ENCODE measurements around the gene LIF.

Gene LIF

DNA sequence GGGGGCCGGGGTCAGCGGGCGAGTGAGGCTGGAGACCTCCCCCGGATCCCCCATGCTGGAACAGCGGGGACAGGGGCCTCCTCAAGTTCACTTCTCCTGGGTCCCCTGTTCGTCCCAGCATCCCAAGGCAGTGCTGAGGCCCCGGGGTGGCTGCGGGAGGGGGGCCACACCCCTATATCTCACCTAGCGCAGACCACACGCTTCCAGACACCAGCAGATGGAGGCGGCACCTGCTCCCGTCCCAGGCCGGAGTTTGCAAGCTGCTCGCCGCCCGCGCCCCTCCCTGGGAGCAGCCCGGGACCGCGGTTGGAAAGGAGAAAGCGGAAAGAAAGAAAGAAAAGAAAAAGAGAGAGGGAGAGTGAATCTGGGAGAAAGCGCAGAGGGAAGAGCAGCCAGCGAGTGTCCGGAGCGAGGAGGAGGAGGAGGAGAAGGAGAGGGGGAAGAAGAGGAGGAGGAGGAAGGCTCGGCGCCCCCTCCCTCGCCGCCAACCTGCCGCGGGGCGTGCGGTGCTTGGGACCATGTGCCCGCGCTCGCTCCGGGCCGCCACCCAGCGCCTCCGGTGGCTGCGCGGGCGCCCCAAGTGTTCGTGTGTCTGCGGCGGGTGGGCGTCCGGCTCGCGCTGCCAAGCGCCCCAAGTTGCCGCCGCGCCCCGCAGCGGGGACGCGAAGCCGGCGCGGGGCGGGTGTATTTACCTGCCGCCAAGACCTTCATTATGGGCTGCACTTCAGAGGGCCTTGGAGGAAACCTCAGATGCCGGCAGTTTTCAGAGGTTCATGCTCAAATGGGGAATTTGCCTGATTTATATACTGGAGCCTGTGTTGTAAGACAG lies at the start of gene LIF:
Gene LIF, minus strand, starts transcription at position 775 of the 829 bp plus-strand sequence. Its CDS starts 64 bp downstream, at position 711.
- peak; percentile 83 for DNase-seq

GRCh38 chr22:30296324-30296723 lies 49.8 kb upstream of the LIF start:
- DNase-seq: no peak

DNA sequence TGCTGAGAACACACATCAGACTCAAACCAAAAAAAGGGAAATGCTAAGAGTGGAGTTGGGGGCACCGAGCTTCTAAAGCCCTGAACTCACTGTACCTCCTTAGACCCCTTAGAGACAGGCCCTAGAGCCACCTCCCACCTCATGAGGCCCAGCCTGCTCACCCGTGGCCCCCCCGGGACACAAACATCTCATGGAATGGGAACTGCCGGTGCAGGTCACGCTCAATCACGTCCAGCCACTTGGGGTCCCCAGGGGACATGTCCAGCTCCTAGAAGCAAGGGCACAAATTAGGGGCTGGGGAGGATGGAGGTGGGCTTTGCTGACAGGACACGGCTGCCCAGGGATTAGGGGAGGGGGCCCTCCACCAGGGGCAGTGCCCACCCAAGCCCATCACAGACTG lies 49.0 kb upstream of the LIF start:
- DNase-seq: no peak

DNA sequence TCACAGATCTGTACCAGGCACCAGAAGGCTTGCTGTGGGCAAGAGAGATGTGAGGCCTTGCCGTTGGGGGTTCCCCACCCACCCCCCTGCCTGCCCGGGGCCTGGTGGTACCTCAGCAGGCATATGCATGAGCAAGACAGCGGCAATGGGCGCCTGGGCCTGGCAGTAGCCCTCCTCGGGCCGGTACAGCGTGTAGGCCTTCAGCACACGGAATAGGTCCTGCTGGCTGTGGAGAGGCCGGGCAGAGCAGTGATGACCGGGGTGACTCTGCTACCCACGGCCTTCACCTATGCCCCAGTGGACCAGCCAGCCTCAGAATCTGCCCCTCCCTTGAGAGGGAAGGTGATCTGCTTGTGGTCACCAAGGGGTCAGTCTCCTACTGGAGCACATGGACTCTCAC lies 48.3 kb upstream of the LIF start:
- DNase-seq: no peak

GRCh38 chr22:30294066-30294465 lies 47.5 kb upstream of the LIF start:
- no peak for DNase-seq

DNA sequence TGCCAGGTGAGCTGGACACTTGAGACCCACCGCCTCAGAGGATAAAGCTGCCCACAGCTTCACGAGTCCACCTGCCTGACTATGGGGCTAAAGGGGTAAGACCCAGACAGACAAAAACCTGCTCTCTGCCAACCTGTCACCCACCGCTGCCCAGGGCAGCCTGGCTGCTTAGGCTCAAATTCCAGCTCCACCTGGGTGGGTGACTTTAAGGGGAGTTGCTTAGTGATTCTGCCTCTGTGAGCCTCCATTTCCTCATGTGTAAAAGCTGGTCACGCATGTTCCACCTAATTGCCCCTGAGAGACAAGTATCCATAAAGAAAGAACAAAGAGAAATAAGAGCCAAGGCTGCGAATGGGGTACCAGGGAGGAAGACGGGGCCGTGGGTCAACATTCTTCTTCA lies 46.5 kb upstream of the LIF start:
- DNase-seq: no peak

- no peak for DNase-seq
Measured at GRCh38 chr22:30292069-30292970, 45.8 kb upstream of the LIF start.

- no peak for DNase-seq
Measured at GRCh38 chr22:30291058-30291892, 44.7 kb upstream of the LIF start.

DNA sequence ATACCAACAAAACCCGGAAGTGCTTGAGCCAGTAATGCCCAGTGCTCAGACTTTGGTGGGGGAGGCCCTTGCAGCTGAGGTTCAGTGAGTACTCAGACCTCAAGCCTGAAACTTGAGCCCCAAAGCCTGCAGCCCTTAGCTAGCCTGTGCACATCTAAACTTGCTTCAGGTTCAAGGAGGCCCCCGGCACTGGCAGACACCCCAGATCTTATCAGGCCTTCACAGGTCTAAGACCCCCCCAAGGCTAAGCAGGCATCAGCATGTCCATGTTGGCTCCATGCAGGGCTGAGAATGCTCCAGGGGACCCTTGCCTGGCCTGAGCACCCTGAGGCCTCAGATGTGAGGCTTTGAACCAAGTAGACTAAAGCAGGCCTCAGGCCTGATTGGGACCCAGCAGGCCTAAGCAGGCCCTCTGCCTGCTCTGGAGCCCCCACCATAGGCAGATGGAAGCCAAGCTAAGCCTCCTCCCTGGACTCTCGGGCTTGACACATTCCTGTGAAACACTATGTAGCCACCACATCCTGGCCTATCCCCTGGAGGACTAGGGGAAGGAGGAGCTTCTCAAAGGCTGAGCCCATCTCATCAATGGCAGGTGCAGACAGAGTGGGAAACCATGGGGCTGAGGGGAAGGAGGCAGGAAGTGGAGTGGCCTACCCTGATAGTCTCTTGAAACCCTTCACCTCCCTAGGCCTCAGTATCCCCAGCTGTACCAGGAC lies 43.9 kb upstream of the LIF start:
- DNase-seq: no peak

DNA sequence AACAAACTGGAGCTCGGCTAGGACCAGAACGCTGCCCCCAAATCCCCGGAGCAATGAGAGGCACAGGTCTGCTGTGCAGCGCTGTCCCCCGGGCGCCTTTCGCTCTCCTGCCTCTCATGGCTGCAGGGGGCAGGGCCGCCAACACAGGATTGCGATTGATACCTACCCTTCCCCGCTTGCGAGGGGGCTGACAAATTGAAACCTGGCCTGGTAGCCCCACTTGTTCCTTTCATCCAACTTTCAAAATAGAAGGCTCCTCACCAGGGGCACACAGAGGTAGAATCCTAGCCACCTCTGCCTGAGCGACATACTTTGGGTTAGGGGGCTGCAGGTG lies 43.4 kb upstream of the LIF start:
- no peak for DNase-seq

GRCh38 chr22:30289141-30289979 lies 42.8 kb upstream of the LIF start, which contains the start of gene CASTOR1:
Gene CASTOR1 (minus strand): TSS chr22:30289505. CDS start chr22:30289497, 8 bp downstream.
- peak; percentile 96 for DNase-seq

DNA sequence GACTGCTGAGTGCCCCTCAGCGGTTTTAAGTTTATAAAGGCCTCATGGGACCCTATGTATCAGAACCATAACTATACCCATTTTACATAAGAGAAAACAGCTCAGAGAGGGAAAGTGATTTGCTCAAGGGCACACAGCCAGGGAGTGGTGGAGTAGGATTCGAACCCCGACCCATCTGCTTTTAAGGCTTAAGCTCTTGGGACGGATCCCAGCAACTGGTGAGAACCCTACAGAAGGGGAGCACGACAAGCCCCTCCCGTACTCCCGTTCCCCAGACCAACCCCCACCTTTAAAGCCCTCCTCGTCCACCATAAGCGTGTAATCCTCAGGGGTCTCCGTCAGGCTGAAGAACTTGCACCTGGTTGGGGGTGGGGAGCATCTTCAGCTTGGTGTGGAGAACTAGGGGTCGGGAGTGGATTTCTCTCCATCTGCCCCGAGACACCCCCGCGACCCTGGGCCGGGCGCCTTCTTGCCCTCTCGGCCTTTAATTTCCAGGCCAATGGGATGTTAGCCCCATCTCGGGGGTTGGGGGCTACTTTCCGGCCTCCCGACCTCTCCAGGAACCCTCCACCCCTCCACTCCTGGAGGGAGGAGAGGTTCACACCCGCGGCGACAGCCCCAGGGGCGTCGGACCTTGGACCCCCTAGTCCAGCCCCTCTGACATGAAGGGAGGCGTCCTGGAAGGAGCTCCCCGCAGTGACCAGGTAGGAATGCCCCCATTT lies 42.0 kb upstream of the LIF start:
- DNase-seq: no peak

GRCh38 chr22:30287648-30288418 lies 41.3 kb upstream of the LIF start:
- peak; percentile 90 for DNase-seq

DNA sequence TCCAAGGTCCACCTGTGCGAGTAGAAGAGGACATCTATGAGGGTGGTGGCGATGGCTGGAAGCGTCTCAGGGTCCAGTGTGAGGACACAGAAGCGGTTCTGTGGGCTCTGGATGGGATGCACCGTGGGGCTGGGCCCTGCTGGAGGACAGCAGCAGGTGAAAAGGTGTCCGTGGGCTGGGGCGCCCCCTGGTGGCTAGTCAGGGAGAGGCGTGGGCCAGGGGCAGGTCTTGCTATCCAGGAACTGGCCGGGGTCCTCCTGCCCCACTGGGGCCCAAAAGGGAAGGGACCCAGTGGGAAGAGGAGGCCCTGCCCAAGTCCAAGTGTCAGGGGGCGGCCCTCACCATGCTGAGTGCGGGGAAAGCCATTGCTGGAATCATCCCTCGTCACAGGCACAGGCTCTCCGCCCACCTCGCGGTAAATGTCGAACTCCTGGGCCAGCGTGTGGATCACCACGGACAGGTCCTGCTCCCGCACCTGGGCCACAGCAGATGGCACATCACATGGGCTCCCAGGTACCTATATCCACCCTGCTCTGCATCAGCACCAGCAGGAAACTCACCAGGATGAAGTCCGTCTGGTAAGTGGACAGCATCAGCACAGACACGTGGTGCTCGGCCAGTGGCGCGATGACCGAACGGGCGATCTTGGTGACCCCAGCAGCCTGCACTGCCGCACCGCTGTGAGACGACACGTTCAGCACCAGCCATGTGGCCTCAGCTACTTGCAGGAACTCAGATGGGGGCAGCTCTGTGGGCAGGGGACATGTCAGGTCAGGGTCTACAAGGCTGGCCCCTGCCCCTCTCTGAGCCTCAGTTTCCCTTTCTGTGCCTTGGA lies 40.5 kb upstream of the LIF start:
- peak; percentile 90 for DNase-seq

GRCh38 chr22:30286331-30286730 lies 39.8 kb upstream of the LIF start:
- no peak for DNase-seq

DNA sequence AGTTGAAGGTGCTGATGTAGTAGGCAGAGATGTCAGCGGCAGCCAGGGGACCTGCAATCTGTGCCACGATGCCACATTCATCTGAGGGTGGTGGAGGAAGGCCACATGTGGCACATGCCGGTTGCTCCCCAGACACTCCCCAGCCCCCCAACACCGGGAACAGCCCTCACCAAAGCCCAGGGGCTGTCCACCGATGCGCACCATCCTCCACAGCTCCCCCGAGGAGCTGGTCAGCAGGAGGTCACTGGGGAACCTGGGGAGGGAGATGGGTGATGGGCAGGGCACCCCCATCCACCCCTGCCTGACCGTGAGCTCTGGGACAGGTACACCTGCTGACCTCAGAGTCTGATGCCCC lies 39.3 kb upstream of the LIF start:
- DNase-seq: no peak

DNA sequence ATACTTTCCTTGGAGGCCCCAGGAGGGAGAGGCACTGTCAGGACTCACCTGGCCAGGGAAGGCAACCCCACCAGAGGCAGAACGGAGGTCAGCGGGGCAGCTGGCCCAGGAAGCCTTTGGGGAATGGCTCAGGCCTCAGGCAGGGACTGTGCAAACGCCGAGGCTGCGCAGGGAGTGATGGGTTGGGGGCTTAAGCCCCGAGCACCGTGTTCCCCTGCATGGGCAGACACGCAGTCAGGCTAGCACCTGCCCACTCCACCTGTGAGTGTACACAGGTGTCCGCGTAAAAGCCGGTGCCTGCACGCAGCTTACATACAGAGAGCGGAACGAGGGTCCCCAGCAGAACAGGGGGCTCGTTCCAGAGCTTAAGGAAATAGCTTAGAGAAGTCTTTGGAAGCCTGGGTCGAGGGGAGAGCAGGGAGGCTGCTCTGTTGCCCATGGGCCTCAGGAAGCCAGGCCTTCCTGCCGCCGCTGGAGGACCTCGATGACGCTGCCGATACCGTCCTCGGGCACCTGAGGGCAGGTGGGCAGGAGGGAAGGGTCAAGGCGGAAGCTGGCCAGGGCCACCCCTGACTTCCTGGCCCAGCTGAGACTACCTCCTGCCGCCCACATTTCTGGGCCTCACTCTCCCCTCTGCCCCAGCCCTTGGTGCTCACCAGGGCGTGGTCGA lies 38.8 kb upstream of the LIF start:
- DNase-seq: no peak

- no peak for DNase-seq
Measured at GRCh38 chr22:30284666-30285065, 38.1 kb upstream of the LIF start.

Measured in activated CD4-positive, alpha-beta T cell treated with anti-CD3 and anti-CD28 coated beads, Interleukin-10, Interleukin-2, amounts not matched to agents 100 ng/mL and 50 ng/mL, durations not matched to agents 16 hours and 8 hours (primary cell).